ENCODE data around the gene GLB1L2.

GLB1L2 gene

DNA sequence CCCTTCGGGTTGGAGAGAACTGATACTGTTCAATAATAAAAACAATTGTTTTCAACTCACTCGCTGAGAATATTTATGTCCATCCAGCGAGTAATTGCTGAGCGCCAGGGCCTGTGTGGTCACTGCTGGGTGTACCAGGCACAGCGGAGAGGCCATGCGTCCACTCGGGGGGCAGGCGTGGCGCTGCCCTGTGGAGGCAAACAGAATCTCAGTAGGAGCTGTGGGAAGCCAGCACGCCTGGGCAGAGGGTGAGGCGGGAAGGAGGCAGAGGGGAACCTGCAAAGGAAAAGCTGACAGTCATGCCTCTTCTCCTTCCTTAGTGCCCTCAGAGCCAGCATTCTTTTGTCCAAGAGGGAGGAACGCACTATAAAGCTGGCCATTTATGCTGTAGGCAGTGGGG lies 44.2 kb upstream of the GLB1L2 start:
- DNase-seq (no peak), ATAC-seq (ENCODE audit: insufficient read depth, low read depth) (no peak)
- no peak overlapping the region for H3K4me2 ChIP-seq (ENCODE audit: insufficient read depth, low read length)
- no peaks in the 10 kb centered on the region for H3K9me3 ChIP-seq (ENCODE audit: insufficient read depth, low read length, severe bottlenecking)
- H3K4me1 ChIP-seq (ENCODE audit: insufficient read depth, low read length) = no peaks in the 10 kb centered on the region
- peaks cover 4% of the 10 kb centered on the region; the same call in 1 of the 2 replicates for H3K36me3 ChIP-seq (ENCODE audit: insufficient read depth, low read length)
- no peaks in the 10 kb centered on the region for H3K27me3 ChIP-seq (ENCODE audit: insufficient read depth, low read length, poor library complexity)
- no peak overlapping the region for H3K27ac ChIP-seq (ENCODE audit: low read length)
- TF ChIP-seq, protein P1, sequence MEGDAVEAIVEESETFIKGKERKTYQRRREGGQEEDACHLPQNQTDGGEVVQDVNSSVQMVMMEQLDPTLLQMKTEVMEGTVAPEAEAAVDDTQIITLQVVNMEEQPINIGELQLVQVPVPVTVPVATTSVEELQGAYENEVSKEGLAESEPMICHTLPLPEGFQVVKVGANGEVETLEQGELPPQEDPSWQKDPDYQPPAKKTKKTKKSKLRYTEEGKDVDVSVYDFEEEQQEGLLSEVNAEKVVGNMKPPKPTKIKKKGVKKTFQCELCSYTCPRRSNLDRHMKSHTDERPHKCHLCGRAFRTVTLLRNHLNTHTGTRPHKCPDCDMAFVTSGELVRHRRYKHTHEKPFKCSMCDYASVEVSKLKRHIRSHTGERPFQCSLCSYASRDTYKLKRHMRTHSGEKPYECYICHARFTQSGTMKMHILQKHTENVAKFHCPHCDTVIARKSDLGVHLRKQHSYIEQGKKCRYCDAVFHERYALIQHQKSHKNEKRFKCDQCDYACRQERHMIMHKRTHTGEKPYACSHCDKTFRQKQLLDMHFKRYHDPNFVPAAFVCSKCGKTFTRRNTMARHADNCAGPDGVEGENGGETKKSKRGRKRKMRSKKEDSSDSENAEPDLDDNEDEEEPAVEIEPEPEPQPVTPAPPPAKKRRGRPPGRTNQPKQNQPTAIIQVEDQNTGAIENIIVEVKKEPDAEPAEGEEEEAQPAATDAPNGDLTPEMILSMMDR (IDR thresholded peaks at IDR 0.05; ENCODE audit: borderline replicate concordance, extremely low read depth, low read length, poor library complexity, severe bottlenecking) = no peak
- no peak for TF ChIP-seq EZH2 (IDR thresholded peaks at IDR 0.05; ENCODE audit: borderline replicate concordance, low read depth, low read length, severe bottlenecking)
- H2AFZ ChIP-seq (ENCODE audit: low read depth, low read length) = no peak overlapping the region
- H3K79me2 ChIP-seq (ENCODE audit: insufficient read depth, low read length) = no peaks in the 10 kb centered on the region
- no peak overlapping the region for H3K4me3 ChIP-seq (ENCODE audit: low read depth in 1 of 2, low read length in 2 of 2)
- no peaks in the 10 kb centered on the region for H4K20me1 ChIP-seq (ENCODE audit: insufficient read depth, low read length)
- H3K9ac ChIP-seq (ENCODE audit: low read depth, low read length) = no peak overlapping the region

DNA sequence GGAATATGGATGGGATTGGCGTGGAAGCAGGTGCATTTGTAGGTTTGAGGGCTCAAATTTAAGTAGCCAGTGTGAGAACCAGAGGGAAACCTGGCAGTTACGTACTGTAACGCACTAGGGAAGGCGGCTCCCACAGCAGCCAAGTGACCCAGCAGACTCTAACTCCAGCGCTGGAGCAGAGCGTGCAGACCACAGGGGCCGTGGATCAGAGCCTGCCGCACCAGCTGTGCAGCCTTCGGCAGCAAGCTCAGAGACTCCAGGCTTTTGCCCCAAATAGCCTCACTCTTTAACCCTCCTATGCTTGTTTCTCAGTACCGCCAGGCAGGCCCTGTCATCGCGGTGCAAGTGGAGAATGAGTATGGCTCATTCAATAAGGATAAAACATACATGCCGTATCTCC lies 43.3 kb upstream of the GLB1L2 start:
- Histone ChIP-seq H3K4me1 (ENCODE audit: insufficient read depth, low read length) (no peaks in the 10 kb centered on the region), H3K4me2 (ENCODE audit: insufficient read depth, low read length) (no peak overlapping the region), H3K79me2 (ENCODE audit: insufficient read depth, low read length) (no peaks in the 10 kb centered on the region), H3K4me3 (ENCODE audit: low read depth in 1 of 2, low read length in 2 of 2) (no peak overlapping the region), H4K20me1 (ENCODE audit: insufficient read depth, low read length) (no peaks in the 10 kb centered on the region), H2AFZ (ENCODE audit: low read depth, low read length) (no peak overlapping the region), H3K27me3 (ENCODE audit: insufficient read depth, low read length, poor library complexity) (no peaks in the 10 kb centered on the region), H3K9ac (ENCODE audit: low read depth, low read length) (no peak overlapping the region), H3K36me3 (ENCODE audit: insufficient read depth, low read length) (peaks cover 4% of the 10 kb centered on the region; the same call in 1 of the 2 replicates), H3K9me3 (ENCODE audit: insufficient read depth, low read length, severe bottlenecking) (no peaks in the 10 kb centered on the region), H3K27ac (ENCODE audit: low read length) (no peak overlapping the region)
- no peak for ATAC-seq (ENCODE audit: insufficient read depth, low read depth)
- TF ChIP-seq, protein P1 (IDR thresholded peaks at IDR 0.05; ENCODE audit: borderline replicate concordance, extremely low read depth, low read length, poor library complexity, severe bottlenecking) = no peak
- no peak for TF ChIP-seq EZH2 (IDR thresholded peaks at IDR 0.05; ENCODE audit: borderline replicate concordance, low read depth, low read length, severe bottlenecking)
- no peak for DNase-seq

DNA sequence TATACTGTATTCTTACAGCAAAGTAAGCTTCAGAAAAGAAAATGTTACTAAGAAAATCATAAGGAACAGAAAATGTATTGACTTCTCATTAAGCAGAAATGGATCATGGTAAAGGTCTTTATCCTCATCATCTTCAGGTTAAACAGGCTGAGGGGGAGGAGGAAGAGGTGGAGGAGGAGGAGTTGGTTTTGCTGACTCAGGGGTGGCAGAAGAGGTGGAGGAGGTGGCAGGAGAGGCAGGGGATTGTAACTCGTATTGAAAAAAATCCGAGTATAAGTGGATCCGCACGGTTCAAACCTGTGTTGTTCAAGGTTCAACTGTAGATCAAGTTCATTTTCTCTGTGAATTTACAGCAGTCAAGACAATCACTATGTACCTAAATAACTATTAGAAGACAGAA lies 42.6 kb upstream of the GLB1L2 start:
- TF ChIP-seq, protein P1 (IDR thresholded peaks at IDR 0.05; ENCODE audit: borderline replicate concordance, extremely low read depth, low read length, poor library complexity, severe bottlenecking) = no peak
- TF ChIP-seq EZH2 (IDR thresholded peaks at IDR 0.05; ENCODE audit: borderline replicate concordance, low read depth, low read length, severe bottlenecking) = no peak
- DNase-seq (no peak), ATAC-seq (ENCODE audit: insufficient read depth, low read depth) (no peak)
- no peak overlapping the region for H2AFZ ChIP-seq (ENCODE audit: low read depth, low read length)
- no peak overlapping the region for H3K4me3 ChIP-seq (ENCODE audit: low read depth in 1 of 2, low read length in 2 of 2)
- H3K27me3 ChIP-seq (ENCODE audit: insufficient read depth, low read length, poor library complexity) = no peaks in the 10 kb centered on the region
- H3K9ac ChIP-seq (ENCODE audit: low read depth, low read length) = no peak overlapping the region
- no peak overlapping the region for H3K27ac ChIP-seq (ENCODE audit: low read length)
- no peaks in the 10 kb centered on the region for H3K9me3 ChIP-seq (ENCODE audit: insufficient read depth, low read length, severe bottlenecking)
- H3K4me1 ChIP-seq (ENCODE audit: insufficient read depth, low read length) = no peaks in the 10 kb centered on the region
- H3K4me2 ChIP-seq (ENCODE audit: insufficient read depth, low read length) = no peak overlapping the region
- no peaks in the 10 kb centered on the region for H3K36me3 ChIP-seq (ENCODE audit: insufficient read depth, low read length)
- no peaks in the 10 kb centered on the region for H3K79me2 ChIP-seq (ENCODE audit: insufficient read depth, low read length)
- H4K20me1 ChIP-seq (ENCODE audit: insufficient read depth, low read length) = no peaks in the 10 kb centered on the region

DNA sequence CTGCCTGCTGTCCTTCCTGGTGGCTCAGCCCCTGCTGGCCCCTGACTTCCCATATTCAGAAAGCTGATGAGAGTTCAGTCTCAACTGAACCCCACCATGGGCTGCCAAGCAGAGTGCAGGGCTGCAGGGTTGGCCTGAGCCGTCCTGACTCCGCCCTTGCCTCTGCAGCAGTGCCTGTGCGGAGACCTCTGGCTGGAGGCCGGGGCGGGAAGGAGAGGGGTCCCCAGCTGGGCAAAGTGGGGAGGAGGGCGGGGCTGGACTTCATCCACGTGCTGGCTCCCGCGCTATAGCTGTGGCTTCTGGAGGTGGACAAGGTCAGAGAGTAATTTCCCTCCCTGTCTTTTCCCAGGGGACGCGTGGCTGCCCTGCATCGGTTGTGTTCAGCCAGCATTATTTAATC lies 42.0 kb upstream of the GLB1L2 start:
- H3K27ac ChIP-seq (ENCODE audit: low read length) = no peak overlapping the region
- no peak for DNase-seq
- no peak overlapping the region for H3K9ac ChIP-seq (ENCODE audit: low read depth, low read length)
- no peaks in the 10 kb centered on the region for H3K9me3 ChIP-seq (ENCODE audit: insufficient read depth, low read length, severe bottlenecking)
- TF ChIP-seq, protein P1 (IDR thresholded peaks at IDR 0.05; ENCODE audit: borderline replicate concordance, extremely low read depth, low read length, poor library complexity, severe bottlenecking) = no peak
- no peak for TF ChIP-seq EZH2 (IDR thresholded peaks at IDR 0.05; ENCODE audit: borderline replicate concordance, low read depth, low read length, severe bottlenecking)
- no peak for ATAC-seq (ENCODE audit: insufficient read depth, low read depth)
- no peak overlapping the region for H3K4me2 ChIP-seq (ENCODE audit: insufficient read depth, low read length)
- H4K20me1 ChIP-seq (ENCODE audit: insufficient read depth, low read length) = no peaks in the 10 kb centered on the region
- no peaks in the 10 kb centered on the region for H3K36me3 ChIP-seq (ENCODE audit: insufficient read depth, low read length)
- H2AFZ ChIP-seq (ENCODE audit: low read depth, low read length) = no peak overlapping the region
- H3K27me3 ChIP-seq (ENCODE audit: insufficient read depth, low read length, poor library complexity) = no peaks in the 10 kb centered on the region
- no peaks in the 10 kb centered on the region for H3K79me2 ChIP-seq (ENCODE audit: insufficient read depth, low read length)
- H3K4me3 ChIP-seq (ENCODE audit: low read depth in 1 of 2, low read length in 2 of 2) = no peak overlapping the region
- no peaks in the 10 kb centered on the region for H3K4me1 ChIP-seq (ENCODE audit: insufficient read depth, low read length)

All from DND-41 (cell line).